HG03565 (cell line): Measurements from ENCODE around the gene MAP2.

ENCODE experiments used
- ATAC-seq: cut with Tn5 transposase; IDR thresholded peaks from one replicate; pipeline ENCODE4 v1.9.1; 2021; ENCODE audit warnings: mild to moderate bottlenecking, moderate library complexity; ENCODE audit not compliant: unreplicated experiment

The MAP2 gene

GRCh38 chr2:209640358-209640757 is 216.5 kb downstream of the MAP2 start:
- no peak for ATAC-seq

- ATAC-seq: no peak
These were observed 218.4 kb downstream of the MAP2 start for GRCh38 chr2:209642146-209642820.

- ATAC-seq: no peak
These were observed 221.0 kb downstream of the MAP2 start for GRCh38 chr2:209644842-209645241.

- ATAC-seq: no peak
These were observed 224.9 kb downstream of the MAP2 start for GRCh38 chr2:209648714-209649113.

- ATAC-seq: no peak
These were observed 229.3 kb downstream of the MAP2 start for GRCh38 chr2:209653134-209653533.

- ATAC-seq: no peak
These were observed 237.5 kb downstream of the MAP2 start for GRCh38 chr2:209661286-209661894.

- ATAC-seq: no peak
These were observed 238.2 kb downstream of the MAP2 start for GRCh38 chr2:209662021-209662420.

GRCh38 chr2:209663139-209663538 is 239.3 kb downstream of the MAP2 start:
- peak; percentile 83 for ATAC-seq

- ATAC-seq: no peak
These were observed 239.8 kb downstream of the MAP2 start for GRCh38 chr2:209663656-209664055.

GRCh38 chr2:209666296-209666695 is 242.4 kb downstream of the MAP2 start:
- ATAC-seq: no peak

- no peak for ATAC-seq
These were observed 247.3 kb downstream of the MAP2 start for GRCh38 chr2:209671020-209671680.

- no peak for ATAC-seq
These were observed 250.0 kb downstream of the MAP2 start for GRCh38 chr2:209673811-209674210.

GRCh38 chr2:209680596-209680995 is 256.7 kb downstream of the MAP2 start:
- no peak for ATAC-seq

GRCh38 chr2:209681201-209681735 is 257.4 kb downstream of the MAP2 start:
- ATAC-seq: no peak

- ATAC-seq: no peak
These were observed 258.8 kb downstream of the MAP2 start for GRCh38 chr2:209682646-209683045.

- no peak for ATAC-seq
These were observed 261.5 kb downstream of the MAP2 start for GRCh38 chr2:209685340-209685739.

GRCh38 chr2:209685963-209686362 is 262.1 kb downstream of the MAP2 start:
- ATAC-seq: no peak

GRCh38 chr2:209686448-209686847 is 262.6 kb downstream of the MAP2 start:
- no peak for ATAC-seq

GRCh38 chr2:209687323-209687969 is 263.6 kb downstream of the MAP2 start:
- ATAC-seq: no peak

- no peak for ATAC-seq
These were observed 264.5 kb downstream of the MAP2 start for GRCh38 chr2:209688385-209688784.

- ATAC-seq: no peak
These were observed 266.3 kb downstream of the MAP2 start for GRCh38 chr2:209690029-209690754.
